GM21723 (cell line): Measurements from ENCODE around the gene MIF4GD.
"Not testable (repeated sequence)": the region's sequence is repeated elsewhere in the genome, so short reads cannot be mapped to it uniquely, and the experiment has no call there.

Experiments used
- ATAC-seq: cut with Tn5 transposase; IDR thresholded peaks from one replicate; pipeline ENCODE4 v1.9.1; 2021; ENCODE audit warnings: mild to moderate bottlenecking, moderate library complexity; ENCODE audit not compliant: unreplicated experiment

The MIF4GD gene

GRCh38 chr17:75262112-75262606 lies 8.9 kb downstream of the MIF4GD start:
- no peak for ATAC-seq

GRCh38 chr17:75261336-75262111 lies 9.5 kb downstream of the MIF4GD start, which contains the start of the genes GGA3 and MRPS7:
Gene GGA3, minus strand, starts transcription at chr17:75261606. Its CDS starts 19 bp downstream, at chr17:75261587.
Gene MRPS7, plus strand, starts transcription at chr17:75261879. Its CDS starts 22 bp downstream, at chr17:75261901.
- ATAC-seq: peak; percentile 83

GRCh38 chr17:75260641-75261335 lies 10.2 kb downstream of the MIF4GD start:
- peak; percentile 25 for ATAC-seq

- ATAC-seq: not testable (repeated sequence)
Measured at GRCh38 chr17:75257228-75257627, 13.8 kb downstream of the MIF4GD start.

GRCh38 chr17:75255954-75256698 lies 14.9 kb downstream of the MIF4GD start:
- not testable (repeated sequence) for ATAC-seq

GRCh38 chr17:75252039-75252816 lies 18.8 kb downstream of the MIF4GD start:
- no peak for ATAC-seq

- ATAC-seq: peak; percentile 79
Measured at GRCh38 chr17:75250009-75250471, 21.0 kb downstream of the MIF4GD start.

GRCh38 chr17:75249564-75249963 lies 21.5 kb downstream of the MIF4GD start:
- no peak for ATAC-seq

GRCh38 chr17:75246404-75246803 lies 24.6 kb downstream of the MIF4GD start:
- no peak for ATAC-seq

GRCh38 chr17:75245011-75245410 lies 26.0 kb downstream of the MIF4GD start:
- no peak for ATAC-seq

- no peak for ATAC-seq
Measured at GRCh38 chr17:75244133-75244866, 26.7 kb downstream of the MIF4GD start.

- peak; percentile 40 for ATAC-seq
Measured at GRCh38 chr17:75242461-75243042, 28.5 kb downstream of the MIF4GD start.

- ATAC-seq: no peak
Measured at GRCh38 chr17:75241996-75242460, 29.0 kb downstream of the MIF4GD start.

GRCh38 chr17:75241502-75241901 lies 29.5 kb downstream of the MIF4GD start:
- ATAC-seq: no peak

GRCh38 chr17:75241143-75241430 lies 29.9 kb downstream of the MIF4GD start:
- no peak for ATAC-seq

- no peak for ATAC-seq
Measured at GRCh38 chr17:75240394-75241142, 30.5 kb downstream of the MIF4GD start.

GRCh38 chr17:75239778-75240393 lies 31.1 kb downstream of the MIF4GD start:
- ATAC-seq: no peak

GRCh38 chr17:75239214-75239613 lies 31.8 kb downstream of the MIF4GD start:
- no peak for ATAC-seq
